ENCODE data around the gene PIP5K1B. TPM values are rescaled to one million over a fixed set of nuclear protein-coding genes. Genes with fewer than 3 reads are reported as not detected.

Gene PIP5K1B
- total and polyA plus RNA-seq, 2 of the 13 experiments (the other 11 are each of a cell fraction or from before 2014, with no cell fraction given): 15.8 to 17.5 TPM

- H3K4me2 ChIP-seq (ENCODE audit: low read depth, low read length): no peak within 1 kb of the TSS
- no peaks in the 10 kb centered on the region for H3K4me1 ChIP-seq (ENCODE audit: insufficient read depth, low read length)
- no peak within 1 kb of the TSS for H3K27ac ChIP-seq (ENCODE audit: extremely low read length, insufficient read depth, low read length)
- no peak for FAIRE-seq
- intact Hi-C loops (cut with micrococcal nuclease; ENCODE audit: unreplicated experiment): no loop called here
- H3K9me3 ChIP-seq (ENCODE audit: low read length): no peaks in the 10 kb centered on the region
- ChIA-PET POLR2A (no interaction called here), CTCF (ENCODE audit: low intra/inter-chr PET ratio, low total read pairs) (no interaction called here)
- in situ Hi-C loops (cut with HindIII; ENCODE audit: extremely low pct_ligation_motif_present, low pct_unique_long_range_greater_than_20kb): no loop called here
- H2AFZ ChIP-seq (ENCODE audit: low read length): no peak within 1 kb of the TSS
- 96% methylated on average over 19 of the region's 29 CpGs for WGBS (ENCODE audit: low lambda C conversion rate)
- no peaks in the 10 kb centered on the region for H3K79me2 ChIP-seq (ENCODE audit: insufficient read depth, low read length)
- no peak for ATAC-seq
- DNase-seq (ENCODE audit: low spot score): no peak
- no peak within 1 kb of the TSS for H3K4me3 ChIP-seq (replicated peaks in 1 of 3; ENCODE audit: insufficient read depth in 1 of 3, low read depth in 2 of 3, low read length in 3 of 3)
- H3K36me3 ChIP-seq (replicated peaks in 1 of 2; ENCODE audit: control insufficient read depth in 1 of 2, insufficient read depth in 2 of 2, low read length in 2 of 2): no peaks in the 10 kb centered on the region
- no TSS peak for BruUV-seq (replicated peaks)
- no peaks in the 10 kb centered on the region; a peak in 1 of 5 replicates for H3K27me3 ChIP-seq (ENCODE audit: control insufficient read depth in 1 of 2, insufficient read depth in 2 of 2, low read length in 2 of 2)
- H3K9ac ChIP-seq (ENCODE audit: insufficient read depth, low read depth, low read length): no peak within 1 kb of the TSS
- no peaks in the 10 kb centered on the region for H4K20me1 ChIP-seq (ENCODE audit: insufficient read depth, low read length)
- TF ChIP-seq NFATC3 (CRISPR knock-in tag; IDR thresholded peaks at IDR 0.05) (no peak), ZBTB38 (CRISPR knock-in tag; IDR thresholded peaks at IDR 0.05) (no peak), ZNF589 (CRISPR knock-in tag; conservative IDR thresholded peaks at IDR 0.05) (no peak), ASH2L (IDR thresholded peaks at IDR 0.05; ENCODE audit: insufficient read length, low read depth, low read length) (no peak), GLI4 (CRISPR knock-in tag; IDR thresholded peaks at IDR 0.05; ENCODE audit: borderline replicate concordance) (no peak), ARID5B (CRISPR knock-in tag; IDR thresholded peaks at IDR 0.05) (no peak), RNF2 (conservative IDR thresholded peaks at IDR 0.05; ENCODE audit: low read depth) (no peak), ZNF362 (CRISPR knock-in tag; IDR thresholded peaks at IDR 0.05; ENCODE audit: borderline replicate concordance) (no peak), ZBTB42 (CRISPR knock-in tag; IDR thresholded peaks at IDR 0.05) (no peak), ZBTB33 (CRISPR knock-in tag; IDR thresholded peaks at IDR 0.05) (no peak), TFAP4 (IDR thresholded peaks at IDR 0.05; ENCODE audit: borderline replicate concordance, low read depth) (no peak), FOXK2 (IDR thresholded peaks at IDR 0.05) (no peak), HNF1B (CRISPR knock-in tag; IDR thresholded peaks at IDR 0.05) (no peak), MED8 (CRISPR knock-in tag; IDR thresholded peaks at IDR 0.05; ENCODE audit: insufficient replicate concordance) (no peak)
Observed at GRCh38 chr9:69014013-69014412, 309.0 kb downstream of the PIP5K1B start, which contains the start of gene PRKACG. TSS of gene PRKACG (minus strand) at chr9:69014113. CDS start at chr9:69014092, 21 bp downstream.
